SH-SY5Y (cell line): ENCODE measurements around the gene PRKG1.

Experiments
- GATA2 ChIP-seq: IDR thresholded peaks from 2 replicates; pipeline ENCODE4 v1.6.1; 2011; ENCODE audit warnings: mild to moderate bottlenecking, low read depth, low read length
- GATA3 ChIP-seq: IDR thresholded peaks from 2 replicates; pipeline ENCODE4 v1.6.1; 2011; ENCODE audit warnings: low read depth, mild to moderate bottlenecking, low read length, moderate library complexity

GRCh38 chr10:51758366-51758765 lies 684.1 kb downstream of the PRKG1 start:
- TF ChIP-seq GATA2 (no peak), GATA3 (no peak)
